ENCODE measurements around the gene GSE1.

The GSE1 gene

DNA sequence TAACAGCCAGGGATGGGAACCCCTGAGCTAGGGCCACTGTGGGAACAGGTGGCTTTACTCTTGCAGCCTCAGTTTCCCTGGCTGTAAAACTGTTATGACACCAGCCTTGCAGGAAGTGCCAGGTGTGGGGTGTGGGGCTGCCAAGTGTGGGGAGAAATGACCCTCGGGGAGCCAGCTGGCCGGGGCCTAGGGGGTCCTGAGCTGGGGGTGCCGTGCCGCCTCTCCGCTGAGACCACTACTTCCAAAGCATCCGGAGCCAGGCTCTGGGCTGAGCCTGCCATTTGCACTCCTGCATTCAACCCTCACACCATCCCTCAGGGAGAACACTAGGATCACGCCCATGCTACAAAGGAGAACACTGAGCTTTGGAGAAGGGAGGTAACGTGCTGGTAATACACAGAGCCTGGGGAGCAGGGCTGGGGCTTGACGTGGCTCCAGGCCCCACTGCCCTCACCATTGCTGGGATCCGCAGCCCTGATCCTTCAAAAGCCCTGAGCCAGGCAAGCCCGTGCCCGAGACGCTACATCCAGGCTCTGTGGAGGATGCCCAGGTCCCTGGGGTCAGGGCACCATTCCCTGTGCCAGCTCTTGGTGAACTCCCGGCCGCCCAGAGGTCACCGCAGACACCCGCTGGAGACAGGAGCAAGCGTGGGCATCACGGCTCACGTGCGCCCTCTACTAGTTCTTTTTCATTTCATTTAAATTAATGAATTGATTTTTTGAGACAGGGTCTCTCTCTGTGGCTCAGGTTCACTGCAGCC, 104.5 kb downstream of the GSE1 start:
- DNase-seq (ENCODE audit: extremely low read depth in 1 of 2, low read depth in 1 of 2): peak; percentile 21 to 23

DNA sequence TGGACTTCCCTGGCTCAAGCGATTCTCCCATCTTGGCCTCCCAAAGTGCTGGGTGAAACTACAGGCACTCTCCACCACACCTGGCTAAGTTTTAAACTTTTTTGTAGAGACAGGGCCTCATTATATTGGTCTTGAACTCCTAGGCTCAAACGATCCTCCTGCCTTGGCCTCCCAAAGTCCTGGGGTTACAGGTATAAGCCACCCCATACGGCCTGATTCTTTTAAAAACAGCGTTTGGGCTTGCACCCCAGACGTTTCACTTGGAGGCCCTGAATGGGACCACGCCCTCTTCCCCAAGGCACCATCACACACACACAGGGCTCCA, 105.0 kb downstream of the GSE1 start:
- DNase-seq (ENCODE audit: extremely low read depth in 1 of 2, low read depth in 1 of 2): no peak

DNA sequence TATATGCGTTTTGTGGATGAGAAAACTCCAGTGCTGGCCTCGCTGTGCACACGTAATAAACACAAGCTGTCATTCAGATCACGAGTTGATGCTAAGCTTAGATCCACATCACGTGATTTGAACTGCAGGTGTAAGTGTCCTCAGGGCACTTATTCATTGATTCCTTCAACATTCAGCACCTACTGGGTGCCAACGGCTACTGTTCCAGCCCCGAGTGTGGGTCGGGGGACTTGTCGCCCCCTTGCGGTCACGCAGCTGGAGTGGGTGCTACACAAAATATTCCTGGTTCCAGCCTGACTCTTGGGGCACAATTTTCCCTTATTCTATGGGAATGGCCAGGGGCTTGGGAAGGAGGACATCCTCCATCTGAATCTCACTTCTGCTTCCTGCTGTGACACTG, 105.6 kb downstream of the GSE1 start:
- no peak for DNase-seq (ENCODE audit: extremely low read depth in 1 of 2, low read depth in 1 of 2)

DNA sequence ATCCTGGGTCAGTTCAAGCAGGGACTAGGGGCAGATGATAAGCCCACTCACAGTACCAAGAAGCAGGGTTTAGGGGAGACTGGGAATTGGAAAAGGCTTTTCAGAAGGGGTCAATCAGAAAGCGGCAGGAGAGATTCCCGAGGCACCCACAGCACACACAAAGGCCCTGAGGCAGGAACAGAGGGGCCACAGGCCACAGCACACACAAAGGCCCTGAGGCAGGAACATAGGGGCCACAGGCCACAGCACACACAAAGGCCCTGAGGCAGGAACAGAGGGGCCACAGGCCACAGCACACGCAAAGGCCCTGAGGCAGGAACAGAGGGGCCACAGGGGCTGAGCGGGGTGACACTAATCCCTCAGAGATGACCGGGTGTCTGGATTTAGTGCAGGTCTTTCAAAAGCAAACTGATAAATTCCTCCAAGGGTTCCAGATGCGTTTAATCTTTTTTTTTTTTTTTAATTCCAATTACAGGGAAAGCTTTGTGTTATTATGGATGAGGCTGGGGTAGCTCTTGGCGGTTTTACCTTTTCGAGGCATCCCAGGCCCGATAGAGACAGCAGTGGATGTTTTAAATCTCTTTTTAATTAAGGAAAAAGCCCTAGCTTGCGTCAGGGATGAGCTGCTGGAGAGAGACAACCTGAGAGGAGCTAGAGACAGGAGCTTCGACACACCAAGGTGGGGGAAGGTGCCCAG, 106.6 kb downstream of the GSE1 start:
- no peak for DNase-seq (ENCODE audit: extremely low read depth in 1 of 2, low read depth in 1 of 2)

DNA sequence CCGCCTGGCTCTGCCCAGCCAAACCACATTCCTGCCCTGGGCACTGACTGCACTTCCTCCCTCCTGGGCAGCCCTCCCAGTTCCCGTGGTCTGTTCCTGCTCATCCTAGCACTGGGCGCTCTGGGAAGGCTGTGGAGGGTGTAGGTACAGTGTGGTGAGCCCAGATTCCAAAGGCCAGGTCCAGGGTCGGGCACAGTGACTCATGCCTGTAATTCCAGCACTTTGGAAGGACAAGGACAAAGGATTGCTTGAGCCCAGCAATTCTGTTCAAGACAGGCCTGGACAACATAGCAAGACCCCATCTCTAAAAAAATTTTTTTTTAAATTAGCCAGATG, 107.1 kb downstream of the GSE1 start:
- DNase-seq (ENCODE audit: extremely low read depth in 1 of 2, low read depth in 1 of 2): no peak

DNA sequence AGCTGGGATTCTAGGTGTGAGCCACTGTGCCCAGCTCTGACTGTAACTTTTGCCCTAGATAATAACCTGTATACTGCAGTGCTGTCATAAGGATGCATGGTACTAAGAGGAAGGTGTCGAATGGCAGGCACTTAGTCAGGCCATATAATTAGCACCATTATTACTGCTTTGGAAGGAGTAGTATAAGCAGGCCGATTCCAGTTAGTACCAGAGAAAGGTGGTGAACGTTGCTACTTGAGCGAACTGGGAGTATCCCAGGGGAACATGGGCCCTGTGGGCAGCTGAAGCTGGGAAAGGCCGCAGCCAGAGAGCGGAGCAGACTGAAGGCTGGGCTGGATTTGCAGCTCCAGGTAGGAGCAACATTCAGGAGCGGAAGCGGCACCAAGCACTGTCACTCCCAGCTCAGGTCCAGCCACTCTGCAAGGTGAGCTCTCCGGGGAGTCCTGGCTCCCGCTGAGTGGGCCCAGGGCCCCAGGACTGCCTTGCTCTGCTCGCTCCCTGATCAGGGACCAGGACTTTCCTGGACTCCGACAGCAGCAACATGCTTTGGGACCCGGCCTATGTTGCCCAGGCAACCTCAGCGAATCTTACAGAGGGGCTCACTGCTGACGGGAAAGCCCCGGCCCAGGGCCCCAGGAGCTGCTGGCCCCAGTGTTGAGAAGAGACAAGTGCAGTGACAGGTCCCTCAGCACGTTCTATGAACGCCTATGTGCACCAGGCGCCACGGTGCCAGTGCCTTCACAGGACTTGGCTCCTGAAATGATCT, 109.2 kb downstream of the GSE1 start:
- DNase-seq (ENCODE audit: extremely low read depth in 1 of 2, low read depth in 1 of 2): no peak

DNA sequence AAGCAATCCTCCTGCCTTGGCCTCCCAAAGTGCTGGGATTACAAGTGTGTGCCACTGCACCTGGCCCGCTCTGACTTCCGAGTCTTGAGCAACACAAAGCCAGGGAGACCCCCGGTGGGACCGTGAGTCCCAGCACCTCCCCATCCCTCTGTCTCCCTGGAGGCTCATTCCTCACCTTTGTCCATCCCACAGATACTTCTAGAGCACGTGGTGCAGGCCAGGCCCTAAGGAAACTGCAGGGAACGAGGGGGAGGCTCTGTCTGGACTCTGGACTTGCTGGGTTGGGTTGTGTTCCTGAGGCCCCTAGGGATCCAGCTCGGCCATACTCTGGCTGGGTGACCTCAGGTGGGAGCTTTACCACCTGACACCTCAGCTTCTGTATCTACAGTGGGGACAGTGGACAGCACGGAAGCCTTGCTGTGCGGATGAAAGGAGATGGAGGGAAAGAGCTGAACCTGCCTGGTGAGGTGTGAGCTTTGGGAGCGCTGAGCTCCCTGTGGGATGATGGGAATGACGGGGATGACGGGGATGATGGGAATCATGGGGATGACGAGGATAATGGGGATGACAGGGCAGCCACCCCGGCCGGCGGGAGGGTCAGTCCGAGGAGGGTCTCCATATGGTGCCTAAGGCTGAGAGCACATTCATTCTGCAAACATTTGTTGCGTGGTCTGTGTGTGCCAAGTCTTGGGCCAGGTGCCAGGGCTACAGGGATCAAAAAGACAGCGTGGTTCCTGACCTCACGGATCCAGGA, 111.2 kb downstream of the GSE1 start:
- DNase-seq (ENCODE audit: extremely low read depth in 1 of 2, low read depth in 1 of 2): no peak

DNA sequence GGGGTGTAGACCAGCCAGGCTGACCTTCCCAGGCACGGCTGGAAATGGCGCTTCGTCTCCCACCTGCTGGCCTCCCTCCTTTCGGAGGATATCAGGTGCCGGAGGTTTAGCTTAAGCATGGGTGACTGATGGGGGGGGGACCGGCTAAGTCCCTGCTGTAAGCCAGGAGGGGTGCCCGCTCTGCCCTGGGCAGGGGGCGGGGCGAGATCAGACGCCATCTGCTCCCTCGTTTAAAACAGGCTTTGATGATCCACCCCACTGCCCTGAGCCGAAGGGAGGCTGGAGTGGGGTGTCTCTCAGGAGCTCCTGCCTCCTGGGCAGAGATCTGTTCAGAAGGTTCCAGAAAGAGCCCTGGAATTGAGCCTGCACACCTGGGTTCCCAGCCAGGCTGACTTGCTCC, 111.8 kb downstream of the GSE1 start:
- DNase-seq (ENCODE audit: extremely low read depth in 1 of 2, low read depth in 1 of 2): no peak

All from stimulated activated CD8-positive, alpha-beta memory T cell treated with anti-CD3 and anti-CD28 coated beads, Interleukin-7, amount 100 ng/mL, for 48 hours (primary cell).